HepG2 (cell line): Measurements from ENCODE around the gene OGFR. TPM values are rescaled to one million over a fixed set of nuclear protein-coding genes. Genes with fewer than 3 reads are reported as not detected.
A peak's percentile ranks its signal among the peaks of the same experiment; 100 is the strongest.

ENCODE experiments used
- ATF7 ChIP-seq, 2 experiments: fragments of 450-650 bp in 1 of 2; sonication (generic) in 1 of 2; formaldehyde crosslinking in 1 of 2; IDR thresholded peaks; 2 replicates each; pipeline versions ENCODE4 v1.4.0 to v1.6.1; 2016 to 2020; ENCODE audit warnings: antibody characterized with exemption in 1 of 2, mild to moderate bottlenecking in 1 of 2, missing genetic modification reagents in 1 of 2
- BRCA1 ChIP-seq: sonication (generic); formaldehyde crosslinking; IDR thresholded peaks from 2 replicates; pipeline ENCODE4 v1.4.0; 2020; ENCODE audit warnings: missing genetic modification reagents
- FOXA1 ChIP-seq, 2 experiments: fragments of 450-650 bp in 1 of 2; sonication (generic) in 1 of 2; formaldehyde crosslinking in 1 of 2; IDR thresholded peaks; 2 replicates each; pipeline versions ENCODE4 v1.4.0 to v1.6.1; 2016 to 2020; ENCODE audit warnings: missing genetic modification reagents in 1 of 2
- MAFG ChIP-seq: sonication (generic); formaldehyde crosslinking; IDR thresholded peaks from 2 replicates; pipeline ENCODE4 v1.5.1; 2020; ENCODE audit warnings: mild to moderate bottlenecking, missing genetic modification reagents
- MAX ChIP-seq: IDR thresholded peaks from 2 replicates; pipeline ENCODE4 v1.6.1; 2012; ENCODE audit warnings: inconsistent platforms
- MBD4 ChIP-seq: IDR thresholded peaks from 2 replicates; pipeline ENCODE4 v1.6.1; 2012; ENCODE audit warnings: low read length, inconsistent platforms, borderline replicate concordance
- MED8 ChIP-seq: sonication (generic); formaldehyde crosslinking; IDR thresholded peaks from 2 replicates; pipeline ENCODE4 v1.8.1; 2023; ENCODE audit warnings: mild to moderate bottlenecking, missing genetic modification reagents; ENCODE audit not compliant: insufficient replicate concordance
- PITX1 ChIP-seq: sonication (generic); formaldehyde crosslinking; IDR thresholded peaks from 2 replicates; pipeline ENCODE4 v1.5.1; 2020; ENCODE audit warnings: mild to moderate bottlenecking, missing genetic modification reagents
- RAD21 ChIP-seq: fragments of 450-650 bp; formaldehyde crosslinking; IDR thresholded peaks from 2 replicates; pipeline ENCODE4 v1.5.0; 2020; ENCODE audit warnings: mild to moderate bottlenecking
- RAD51 ChIP-seq: fragments of 450-650 bp; IDR thresholded peaks from 2 replicates; pipeline ENCODE4 v1.6.1; 2016; ENCODE audit warnings: borderline replicate concordance
- ZBTB38 ChIP-seq: sonication (generic); formaldehyde crosslinking; IDR thresholded peaks from 2 replicates; pipeline ENCODE4 v1.5.1; 2020; ENCODE audit warnings: mild to moderate bottlenecking, missing genetic modification reagents
- ZNF337 ChIP-seq: sonication (generic); formaldehyde crosslinking; IDR thresholded peaks from 2 replicates; pipeline ENCODE4 v1.5.1; 2020; ENCODE audit warnings: missing genetic modification reagents, low read depth, mild to moderate bottlenecking, borderline replicate concordance
- ZNF33B ChIP-seq: sonication (generic); formaldehyde crosslinking; IDR thresholded peaks from 2 replicates; pipeline ENCODE4 v1.5.1; 2020; ENCODE audit warnings: mild to moderate bottlenecking, missing genetic modification reagents
- ZNF431 ChIP-seq: sonication (generic); formaldehyde crosslinking; IDR thresholded peaks from 2 replicates; pipeline ENCODE4 v1.9.0; 2022; ENCODE audit warnings: missing genetic modification reagents, low read depth, mild to moderate bottlenecking, borderline replicate concordance
- ZNF576 ChIP-seq: sonication (generic); formaldehyde crosslinking; IDR thresholded peaks from 2 replicates; pipeline ENCODE4 v1.4.0; 2020; ENCODE audit warnings: mild to moderate bottlenecking, missing genetic modification reagents
- ZNF687 ChIP-seq: sonication (generic); formaldehyde crosslinking; IDR thresholded peaks from 2 replicates; pipeline ENCODE4 v1.5.1; 2020; ENCODE audit warnings: mild to moderate bottlenecking, missing genetic modification reagents, moderate library complexity
- ZNF709 ChIP-seq: sonication (generic); formaldehyde crosslinking; IDR thresholded peaks from 2 replicates; pipeline ENCODE4 v1.5.0; 2020; ENCODE audit warnings: mild to moderate bottlenecking, missing genetic modification reagents
- ZNF800 ChIP-seq: sonication (generic); formaldehyde crosslinking; IDR thresholded peaks from 2 replicates; pipeline ENCODE4 v1.4.0; 2020; ENCODE audit warnings: missing genetic modification reagents
- ZSCAN12 ChIP-seq: sonication (generic); formaldehyde crosslinking; IDR thresholded peaks from 2 replicates; pipeline ENCODE4 v1.9.0; 2021; ENCODE audit warnings: mild to moderate bottlenecking, missing genetic modification reagents
- polyA plus RNA-seq, 8 experiments: library from polyadenylated mRNA; depleted of rRNA in 3 of 8; stranded (reverse) in 7 of 8; unstranded in 1 of 8; fragments of >200 nt; fragmentation: Illumina TruSeq in 4 of 8; extraction: Trizol in 4 of 8; gene quantifications; 2 replicates each; pipeline versions ENCODE4 v1.2.1 to v1.2.3, GENCODE V29; 2011 to 2016; ENCODE audit warnings: low read depth in 4 of 8, missing spikeins in 1 of 8, mixed read lengths in 1 of 8; ENCODE audit not compliant: insufficient read depth in 1 of 8
- total RNA-seq, 5 experiments: library from RNA; depleted of rRNA; stranded (reverse); fragments of >200 nt; fragmentation: Illumina TruSeq; extraction: Trizol; gene quantifications; 2 replicates each; pipeline ENCODE4 v1.2.3, GENCODE V29; 2016; ENCODE audit warnings: low read depth in 1 of 5
- TF ChIP-seq, protein P1 (sequence below): IDR thresholded peaks from 2 replicates; pipeline ENCODE4 v1.6.1; 2016

Gene OGFR
- total and polyA plus RNA-seq, 2 of the 13 experiments (the other 11 are each of a cell fraction or from before 2014, with no cell fraction given) = 47.7 to 81.8 TPM

GRCh38 chr20:62778601-62779416 lies 25.8 kb upstream of the OGFR start (continued):
- TF ChIP-seq ZNF687 (CRISPR knock-in tag) = peak; percentile 80
- no peak for TF ChIP-seq MAFG (CRISPR knock-in tag)
- TF ChIP-seq ZNF800 (CRISPR knock-in tag) = no peak
- TF ChIP-seq BRCA1 = no peak
- no peak for TF ChIP-seq RAD51
- TF ChIP-seq ZNF337 (CRISPR knock-in tag) = no peak
- no peak for TF ChIP-seq ZNF709 (CRISPR knock-in tag)
- no peak for TF ChIP-seq ZNF431 (CRISPR knock-in tag)
- TF ChIP-seq ATF7 (IDR thresholded peaks at IDR 0.05) = no peak
- TF ChIP-seq ATF7 (CRISPR knock-in tag; IDR thresholded peaks at IDR 0.05) = no peak
- TF ChIP-seq RAD21 (CRISPR knock-in tag) = 0 out of 2 replicates have a peak, but pooled peaks have one; percentile 14
- peak; percentile 79 for TF ChIP-seq MAX
- no peak for TF ChIP-seq FOXA1 (IDR thresholded peaks at IDR 0.05)
- TF ChIP-seq FOXA1 (CRISPR knock-in tag; IDR thresholded peaks at IDR 0.05) = 0 out of 2 replicates have a peak, but pooled peaks have one; percentile 12
- TF ChIP-seq PITX1 (CRISPR knock-in tag) = no peak
- TF ChIP-seq, protein P1, sequence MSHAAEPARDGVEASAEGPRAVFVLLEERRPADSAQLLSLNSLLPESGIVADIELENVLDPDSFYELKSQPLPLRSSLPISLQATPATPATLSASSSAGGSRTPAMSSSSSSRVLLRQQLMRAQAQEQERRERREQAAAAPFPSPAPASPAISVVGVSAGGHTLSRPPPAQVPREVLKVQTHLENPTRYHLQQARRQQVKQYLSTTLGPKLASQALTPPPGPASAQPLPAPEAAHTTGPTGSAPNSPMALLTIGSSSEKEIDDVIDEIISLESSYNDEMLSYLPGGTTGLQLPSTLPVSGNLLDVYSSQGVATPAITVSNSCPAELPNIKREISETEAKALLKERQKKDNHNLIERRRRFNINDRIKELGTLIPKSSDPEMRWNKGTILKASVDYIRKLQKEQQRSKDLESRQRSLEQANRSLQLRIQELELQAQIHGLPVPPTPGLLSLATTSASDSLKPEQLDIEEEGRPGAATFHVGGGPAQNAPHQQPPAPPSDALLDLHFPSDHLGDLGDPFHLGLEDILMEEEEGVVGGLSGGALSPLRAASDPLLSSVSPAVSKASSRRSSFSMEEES (CRISPR knock-in tag) = peak; percentile 57
- no peak for TF ChIP-seq ZSCAN12 (CRISPR knock-in tag)
- no peak for TF ChIP-seq MBD4
- TF ChIP-seq MED8 = no peak
- TF ChIP-seq ZNF576 (CRISPR knock-in tag) = no peak
- no peak for TF ChIP-seq ZNF33B
- TF ChIP-seq ZBTB38 (CRISPR knock-in tag) = peak; percentile 43; the same call in 1 of the 2 replicates
